GM03348 (cell line): Measurements from ENCODE around the gene MRGPRD.

Source experiments
- DNase-seq: peaks from one replicate; pipeline ENCODE4 v3.0.0; 2012; ENCODE audit warnings: low spot score

The MRGPRD gene

GRCh38 chr11:68946416-68947090 is 34.2 kb downstream of the MRGPRD start:
- DNase-seq = peak; percentile 92

- DNase-seq = no peak
These were observed 38.0 kb downstream of the MRGPRD start for GRCh38 chr11:68942751-68943271.

- DNase-seq = no peak
These were observed 38.6 kb downstream of the MRGPRD start for GRCh38 chr11:68942095-68942620.

- no peak for DNase-seq
These were observed 39.3 kb downstream of the MRGPRD start for GRCh38 chr11:68941324-68942094.

- DNase-seq = no peak
These were observed 40.0 kb downstream of the MRGPRD start for GRCh38 chr11:68940651-68941323.

GRCh38 chr11:68939583-68940555 is 40.9 kb downstream of the MRGPRD start:
- no peak for DNase-seq

- no peak for DNase-seq
These were observed 41.8 kb downstream of the MRGPRD start for GRCh38 chr11:68938816-68939582.

GRCh38 chr11:68938088-68938487 is 42.7 kb downstream of the MRGPRD start:
- no peak for DNase-seq

- DNase-seq = no peak
These were observed 43.8 kb downstream of the MRGPRD start for GRCh38 chr11:68936676-68937620.

- no peak for DNase-seq
These were observed 44.5 kb downstream of the MRGPRD start for GRCh38 chr11:68936358-68936636.

- DNase-seq = no peak
These were observed 45.0 kb downstream of the MRGPRD start for GRCh38 chr11:68935516-68936357.

GRCh38 chr11:68935066-68935465 is 45.7 kb downstream of the MRGPRD start:
- DNase-seq = no peak

GRCh38 chr11:68934666-68935065 is 46.1 kb downstream of the MRGPRD start:
- no peak for DNase-seq

GRCh38 chr11:68934321-68934645 is 46.5 kb downstream of the MRGPRD start:
- DNase-seq = no peak

- no peak for DNase-seq
These were observed 47.0 kb downstream of the MRGPRD start for GRCh38 chr11:68933605-68934320.

GRCh38 chr11:68932933-68933577 is 47.7 kb downstream of the MRGPRD start:
- no peak for DNase-seq

- no peak for DNase-seq
These were observed 48.4 kb downstream of the MRGPRD start for GRCh38 chr11:68932358-68932757.

GRCh38 chr11:68931911-68932310 is 48.9 kb downstream of the MRGPRD start:
- DNase-seq = no peak
